Cardiac muscle cell (in vitro differentiated cells and primary cell): ENCODE measurements around the gene GMEB2. TPM values are rescaled to one million over a fixed set of nuclear protein-coding genes. Genes with fewer than 3 reads are reported as not detected.
"Not testable (repeated sequence)": the region's sequence is repeated elsewhere in the genome, so short reads cannot be mapped to it uniquely, and the experiment has no call there.

Experiments used
- DNase-seq, 2 donors: peaks; one replicate each; pipeline versions ENCODE4 v3.0.0 to v3.0.0-alpha.2; 2010 to 2017; ENCODE audit warnings: low read depth in 1 of 2, low spot score in 1 of 2
- H3K27ac ChIP-seq: fragments of 200-600 bp; sonication (generic); 2 replicates; pipeline ENCODE4 v1.5.1; 2016
- H3K27me3 ChIP-seq: fragments of 200-600 bp; sonication (generic); 2 replicates; pipeline ENCODE4 v1.6.0; 2016; ENCODE audit warnings: control low read depth
- H3K36me3 ChIP-seq: fragments of 200-600 bp; sonication (generic); 2 replicates; pipeline ENCODE4 v1.5.1; 2016; ENCODE audit warnings: control low read depth
- H3K4me1 ChIP-seq: fragments of 200-600 bp; sonication (generic); 2 replicates; pipeline ENCODE4 v1.8.1; 2017; ENCODE audit warnings: low read depth, mild to moderate bottlenecking, mixed run types
- H3K4me3 ChIP-seq: fragments of 200-600 bp; sonication (generic); 2 replicates; pipeline ENCODE4 v1.5.1; 2016; ENCODE audit warnings: mild to moderate bottlenecking
- H3K9me3 ChIP-seq: fragments of 200-600 bp; sonication (generic); 2 replicates; pipeline ENCODE4 v1.5.1; 2017; ENCODE audit warnings: low read depth, mild to moderate bottlenecking, control low read depth
- CTCF ChIP-seq: IDR thresholded peaks from 2 replicates; pipeline ENCODE4 v1.5.1; 2012; ENCODE audit warnings: low read depth, mild to moderate bottlenecking, low read length
- polyA plus RNA-seq: library from polyadenylated mRNA; unstranded; fragments of >200 nt; fragmentation: Nextera tagmentation; extraction: Ambion mirVana; gene quantifications from 2 replicates; pipeline ENCODE4 v1.2.1, GENCODE V29; 2016
- total RNA-seq: library from RNA; depleted of rRNA; stranded (reverse); fragments of >200 nt; gene quantifications from 2 replicates; pipeline ENCODE4 v1.2.3, GENCODE V29; 2016

GMEB2 gene
- total and polyA plus RNA-seq, 2 experiments from 2014 or later: 11.4 to 15.4 TPM

GRCh38 chr20:63572071-63572787 lies 54.7 kb downstream of the GMEB2 start:
- no peak for TF ChIP-seq CTCF
- DNase-seq: no peak
- H3K4me1 ChIP-seq: no peaks in the 10 kb centered on the region
- H3K9me3 ChIP-seq: no peaks in the 10 kb centered on the region
- H3K4me3 ChIP-seq: no peak overlapping the region
- no peaks in the 10 kb centered on the region for H3K36me3 ChIP-seq
- H3K27me3 ChIP-seq: no peaks in the 10 kb centered on the region
- H3K27ac ChIP-seq: no peak overlapping the region

- DNase-seq, H3K9me3 ChIP-seq, H3K27me3 ChIP-seq, H3K4me1 ChIP-seq, H3K27ac ChIP-seq, H3K4me3 ChIP-seq, H3K36me3 ChIP-seq: not testable (repeated sequence)
Observed at GRCh38 chr20:63571087-63571478, 55.8 kb downstream of the GMEB2 start.

GRCh38 chr20:63570281-63571086 lies 56.4 kb downstream of the GMEB2 start:
- Histone ChIP-seq H3K9me3 (no peaks in the 10 kb centered on the region), H3K27ac (no peak overlapping the region), H3K4me1 (no peaks in the 10 kb centered on the region), H3K27me3 (no peaks in the 10 kb centered on the region), H3K36me3 (no peaks in the 10 kb centered on the region), H3K4me3 (no peak overlapping the region)
- no peak for DNase-seq
- TF ChIP-seq CTCF: no peak

- no peak for TF ChIP-seq CTCF
- no peak overlapping the region for H3K27ac ChIP-seq
- H3K27me3 ChIP-seq: no peaks in the 10 kb centered on the region
- H3K4me3 ChIP-seq: no peak overlapping the region
- no peaks in the 10 kb centered on the region for H3K9me3 ChIP-seq
- H3K36me3 ChIP-seq: no peaks in the 10 kb centered on the region
- no peak for DNase-seq
- H3K4me1 ChIP-seq: no peaks in the 10 kb centered on the region
Observed at GRCh38 chr20:63568986-63569949, 57.6 kb downstream of the GMEB2 start.

GRCh38 chr20:63568170-63568981 lies 58.5 kb downstream of the GMEB2 start:
- Histone ChIP-seq H3K27ac (no peak overlapping the region), H3K4me1 (no peaks in the 10 kb centered on the region), H3K27me3 (no peaks in the 10 kb centered on the region), H3K36me3 (no peaks in the 10 kb centered on the region), H3K4me3 (no peak overlapping the region), H3K9me3 (no peaks in the 10 kb centered on the region)
- no peak for TF ChIP-seq CTCF
- DNase-seq: no peak
